Uterus (tissue), 4 donors: Measurements from ENCODE around the gene VIL1. TPM values are rescaled to one million over a fixed set of nuclear protein-coding genes. Genes with fewer than 3 reads are reported as not detected.

Experiments used
- DNase-seq, 2 donors: peaks; one replicate each; pipeline ENCODE4 v3.0.0-alpha.2; 2019 to 2020
- H3K27ac ChIP-seq, 2 donors: fragments of 200-600 bp; sonication (generic); 1 replicate in 1 of 2; 2 replicates in 1 of 2; pipeline ENCODE4 v1.5.1; 2016 to 2018
- H3K27me3 ChIP-seq, 2 donors: fragments of 200-600 bp; sonication (generic); one replicate each; pipeline ENCODE4 v1.5.1; 2018 to 2019; ENCODE audit warnings: control low read depth in 1 of 2
- H3K36me3 ChIP-seq, 2 donors: fragments of 200-600 bp; sonication (generic); one replicate each; pipeline ENCODE4 v1.5.1; 2019; ENCODE audit warnings: control low read depth in 1 of 2
- H3K4me1 ChIP-seq, 2 donors: fragments of 200-600 bp; sonication (generic); one replicate each; pipeline ENCODE4 v1.5.1; 2018 to 2019; ENCODE audit warnings: control low read depth in 1 of 2
- H3K4me3 ChIP-seq, 2 donors: fragments of 200-600 bp; sonication (generic); 1 replicate in 1 of 2; 2 replicates in 1 of 2; pipeline ENCODE4 v1.5.1; 2018 to 2019; ENCODE audit warnings: mild to moderate bottlenecking in 1 of 2
- H3K9me3 ChIP-seq, 2 donors: fragments of 200-600 bp; sonication (generic); one replicate each; pipeline ENCODE4 v1.5.1; 2019; ENCODE audit warnings: control low read depth in 1 of 2
- POLR2A ChIP-seq, 2 donors: fragments of 450-650 bp; IDR thresholded peaks; one replicate each; pipeline ENCODE4 v1.6.1; 2016; ENCODE audit warnings: antibody characterized with exemption in 2 of 2, mild to moderate bottlenecking in 1 of 2, moderate library complexity in 1 of 2
- intact Hi-C: fragments of 100-400 bp; cut with DNase I; formaldehyde crosslinking; loops from one replicate; pipeline ENCODE4 v1.15.1; 2023; ENCODE audit warnings: low total_unique reads
- total RNA-seq, 4 donors: library from RNA; depleted of rRNA in 3 of 4; stranded (reverse); fragments of >200 nt in 3 of 4; gene quantifications; one replicate each; pipeline versions ENCODE4 v1.1.0 to v1.2.4, GENCODE V29; 2014 to 2023
- TF ChIP-seq, protein P1 (sequence below), 4 experiments: fragments of 200-600 bp in 2 of 4; fragments of 450-650 bp in 2 of 4; sonication (generic) in 2 of 4; IDR thresholded peaks; one replicate each; pipeline ENCODE4 v1.5.1; 2016 to 2019; ENCODE audit warnings: antibody characterized with exemption in 4 of 4, mild to moderate bottlenecking in 2 of 4, moderate library complexity in 1 of 4
- donor health status: DM: yes; HTN: yes; CAD: no.

VIL1 gene
- total RNA-seq, 4 donors from 2014 or later: 0.28 to 0.59 (median 0.51) TPM; not detected in 1

GRCh38 chr2:218458598-218458997, 39.7 kb downstream of the VIL1 start:
- no peak overlapping the region for H3K27ac ChIP-seq
- H3K36me3 ChIP-seq: no peaks in the 10 kb centered on the region
- no peaks in the 10 kb centered on the region for H3K27me3 ChIP-seq
- TF ChIP-seq POLR2A (IDR thresholded peaks at IDR 0.05): no peak
- TF ChIP-seq, protein P1, sequence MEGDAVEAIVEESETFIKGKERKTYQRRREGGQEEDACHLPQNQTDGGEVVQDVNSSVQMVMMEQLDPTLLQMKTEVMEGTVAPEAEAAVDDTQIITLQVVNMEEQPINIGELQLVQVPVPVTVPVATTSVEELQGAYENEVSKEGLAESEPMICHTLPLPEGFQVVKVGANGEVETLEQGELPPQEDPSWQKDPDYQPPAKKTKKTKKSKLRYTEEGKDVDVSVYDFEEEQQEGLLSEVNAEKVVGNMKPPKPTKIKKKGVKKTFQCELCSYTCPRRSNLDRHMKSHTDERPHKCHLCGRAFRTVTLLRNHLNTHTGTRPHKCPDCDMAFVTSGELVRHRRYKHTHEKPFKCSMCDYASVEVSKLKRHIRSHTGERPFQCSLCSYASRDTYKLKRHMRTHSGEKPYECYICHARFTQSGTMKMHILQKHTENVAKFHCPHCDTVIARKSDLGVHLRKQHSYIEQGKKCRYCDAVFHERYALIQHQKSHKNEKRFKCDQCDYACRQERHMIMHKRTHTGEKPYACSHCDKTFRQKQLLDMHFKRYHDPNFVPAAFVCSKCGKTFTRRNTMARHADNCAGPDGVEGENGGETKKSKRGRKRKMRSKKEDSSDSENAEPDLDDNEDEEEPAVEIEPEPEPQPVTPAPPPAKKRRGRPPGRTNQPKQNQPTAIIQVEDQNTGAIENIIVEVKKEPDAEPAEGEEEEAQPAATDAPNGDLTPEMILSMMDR (IDR thresholded peaks at IDR 0.05): no peak
- intact Hi-C loops: no loop called here
- no peaks in the 10 kb centered on the region for H3K9me3 ChIP-seq
- H3K4me3 ChIP-seq: no peak overlapping the region
- no peak for DNase-seq
- no peaks in the 10 kb centered on the region for H3K4me1 ChIP-seq

DNA sequence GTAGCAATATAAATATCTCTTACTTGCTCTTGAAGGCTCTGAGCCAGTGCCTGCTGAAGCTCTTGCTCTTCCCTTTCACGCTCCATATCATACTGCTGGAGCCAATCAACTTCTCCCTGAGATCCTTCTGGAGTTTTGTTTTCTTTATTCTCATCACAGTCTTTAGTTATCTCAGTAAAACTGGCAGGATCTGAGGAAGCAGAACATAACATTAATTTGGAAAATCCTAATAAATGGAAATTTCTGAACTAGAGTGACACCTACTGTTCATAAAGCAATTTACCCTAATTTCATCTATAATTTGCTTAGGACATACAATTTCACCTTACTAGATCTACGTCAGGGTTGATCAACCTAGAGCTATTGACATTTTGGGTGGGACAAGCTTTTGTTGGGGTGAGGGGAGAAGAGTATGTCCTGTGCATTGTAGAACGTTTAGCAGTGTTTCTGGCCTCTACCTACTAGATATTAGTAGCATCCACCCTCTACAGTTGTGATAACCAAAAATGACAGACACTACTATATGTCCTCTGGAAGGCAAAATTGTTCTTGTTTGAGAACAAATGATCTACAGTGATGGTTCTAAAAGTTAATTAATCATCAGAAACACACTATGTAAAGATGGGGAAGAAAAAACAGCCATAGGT, 47.2 kb downstream of the VIL1 start:
- no peak overlapping the region for H3K4me3 ChIP-seq
- intact Hi-C loops: loop anchor here (10.0 kb wide), 1 partner anchor 61 kb away; no protein-coding TSS in a partner anchor
- H3K9me3 ChIP-seq: no peaks in the 10 kb centered on the region
- H3K36me3 ChIP-seq: no peaks in the 10 kb centered on the region
- H3K4me1 ChIP-seq: no peaks in the 10 kb centered on the region
- H3K27ac ChIP-seq: peak overlapping the region in 1 of 2 donors; percentile 19
- H3K27me3 ChIP-seq: no peaks in the 10 kb centered on the region
- TF ChIP-seq, protein P1 (IDR thresholded peaks at IDR 0.05): peak; percentile 32 to 56 (median 40)
- TF ChIP-seq POLR2A (IDR thresholded peaks at IDR 0.05): no peak
- no peak for DNase-seq

GRCh38 chr2:218470448-218470847, 51.5 kb downstream of the VIL1 start:
- no peak for DNase-seq
- Histone ChIP-seq H3K27ac (no peak overlapping the region), H3K9me3 (no peaks in the 10 kb centered on the region), H3K27me3 (no peaks in the 10 kb centered on the region), H3K36me3 (no peaks in the 10 kb centered on the region), H3K4me1 (no peaks in the 10 kb centered on the region), H3K4me3 (no peak overlapping the region)
- no peak for TF ChIP-seq POLR2A (IDR thresholded peaks at IDR 0.05)
- TF ChIP-seq, protein P1 (IDR thresholded peaks at IDR 0.05): no peak
- intact Hi-C loops: no loop called here

GRCh38 chr2:218471036-218471435, 52.1 kb downstream of the VIL1 start:
- no peaks in the 10 kb centered on the region for H3K36me3 ChIP-seq
- intact Hi-C loops: no loop called here
- no peaks in the 10 kb centered on the region for H3K9me3 ChIP-seq
- DNase-seq: no peak
- TF ChIP-seq, protein P1 (IDR thresholded peaks at IDR 0.05): no peak
- no peak for TF ChIP-seq POLR2A (IDR thresholded peaks at IDR 0.05)
- H3K27me3 ChIP-seq: no peaks in the 10 kb centered on the region
- H3K4me1 ChIP-seq: no peaks in the 10 kb centered on the region
- no peak overlapping the region for H3K27ac ChIP-seq
- no peak overlapping the region for H3K4me3 ChIP-seq

DNA sequence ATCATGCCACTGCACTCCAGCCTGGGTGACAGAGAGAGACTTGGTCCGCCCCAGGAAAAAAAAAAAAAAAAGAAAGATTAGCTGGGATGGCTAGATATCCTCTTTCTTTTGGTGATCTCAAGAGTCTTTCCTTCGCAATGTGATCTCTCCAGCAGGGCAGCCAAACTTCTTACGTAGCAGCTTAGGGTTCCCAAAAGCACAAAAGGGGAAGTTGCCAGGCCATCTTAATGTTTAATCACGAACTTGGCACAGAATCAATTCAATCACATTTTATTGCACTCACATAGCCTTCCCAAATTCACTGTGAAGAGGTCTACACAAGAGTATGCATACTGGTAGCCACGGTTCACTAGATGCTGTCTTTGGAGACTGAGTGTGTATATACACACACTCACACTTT, 53.1 kb downstream of the VIL1 start:
- no peaks in the 10 kb centered on the region for H3K9me3 ChIP-seq
- no peaks in the 10 kb centered on the region for H3K27me3 ChIP-seq
- no peaks in the 10 kb centered on the region for H3K36me3 ChIP-seq
- TF ChIP-seq, protein P1 (IDR thresholded peaks at IDR 0.05): no peak
- no peak for TF ChIP-seq POLR2A (IDR thresholded peaks at IDR 0.05)
- no peak overlapping the region for H3K4me3 ChIP-seq
- H3K4me1 ChIP-seq: no peaks in the 10 kb centered on the region
- DNase-seq: no peak
- intact Hi-C loops: no loop called here
- H3K27ac ChIP-seq: no peak overlapping the region
